BLaER1 (cell line): ENCODE results near the gene EYS.
"Not testable (repeated sequence)": the region's sequence is repeated elsewhere in the genome, so short reads cannot be mapped to it uniquely, and the experiment has no call there.

Experiments
- H3K27ac ChIP-seq: shearing (Covaris generic); formaldehyde crosslinking; 2 replicates; pipeline ENCODE4 v1.8.1; 2022
- H3K27me3 ChIP-seq: shearing (Covaris generic); formaldehyde crosslinking; 2 replicates; pipeline ENCODE4 v1.8.1; 2022
- H3K36me3 ChIP-seq: shearing (Covaris generic); formaldehyde crosslinking; 2 replicates; pipeline ENCODE4 v1.8.1; 2022
- H3K4me1 ChIP-seq: shearing (Covaris generic); formaldehyde crosslinking; 2 replicates; pipeline ENCODE4 v1.8.1; 2022
- H3K4me2 ChIP-seq: shearing (Covaris generic); formaldehyde crosslinking; 2 replicates; pipeline ENCODE4 v1.8.1; 2022
- H3K4me3 ChIP-seq: shearing (Covaris generic); formaldehyde crosslinking; 2 replicates; pipeline ENCODE4 v1.8.1; 2022
- H3K9ac ChIP-seq: shearing (Covaris generic); formaldehyde crosslinking; 2 replicates; pipeline ENCODE4 v1.8.1; 2022
- H3K9me3 ChIP-seq: shearing (Covaris generic); formaldehyde crosslinking; 2 replicates; pipeline ENCODE4 v1.8.1; 2022
- H4K20me1 ChIP-seq: shearing (Covaris generic); formaldehyde crosslinking; 2 replicates; pipeline ENCODE4 v1.8.1; 2022
- Cebpa-rat ChIP-seq: shearing (Covaris generic); IDR thresholded peaks from 2 replicates; pipeline ENCODE4 v1.8.1; 2022

The EYS gene

GRCh38 chr6:64034910-64035655 is 1671.9 kb downstream of the EYS start:
- no peaks in the 10 kb centered on the region for H3K36me3 ChIP-seq
- no peaks in the 10 kb centered on the region for H3K4me1 ChIP-seq
- H3K9me3 ChIP-seq, result peaks cover 12% of the 10 kb centered on the region
- no peak overlapping the region for H3K4me2 ChIP-seq
- H3K4me3 ChIP-seq, result no peak overlapping the region
- no peak overlapping the region for H3K9ac ChIP-seq
- no peak for TF ChIP-seq Cebpa-rat
- no peaks in the 10 kb centered on the region for H4K20me1 ChIP-seq
- H3K27ac ChIP-seq, result no peak overlapping the region
- H3K27me3 ChIP-seq, result no peaks in the 10 kb centered on the region

DNA sequence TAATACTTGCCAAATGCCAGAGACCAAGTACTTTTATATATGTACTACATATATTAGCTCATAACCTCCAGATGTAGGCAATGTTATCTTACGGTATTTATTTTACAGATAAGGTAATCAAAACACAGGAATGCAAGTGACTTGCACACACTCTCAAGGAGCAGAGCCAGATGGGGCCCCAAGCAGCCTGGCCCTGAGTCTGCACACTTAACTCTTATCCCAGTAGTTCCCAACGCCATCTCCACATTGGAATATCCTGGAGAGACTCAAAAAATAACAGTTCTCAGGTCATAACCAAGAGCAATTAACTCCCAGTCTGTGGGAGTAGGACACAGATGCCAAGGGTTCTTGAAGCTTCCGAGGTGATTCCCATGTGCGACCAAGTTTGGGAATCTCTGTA is 1672.7 kb downstream of the EYS start:
- H3K27ac ChIP-seq, result no peak overlapping the region

GRCh38 chr6:64030950-64031618 is 1675.9 kb downstream of the EYS start:
- H3K27me3 ChIP-seq, H3K9ac ChIP-seq, H3K4me3 ChIP-seq, H3K27ac ChIP-seq, H3K36me3 ChIP-seq, H3K4me2 ChIP-seq, H4K20me1 ChIP-seq, H3K4me1 ChIP-seq: not testable (repeated sequence)
- peaks cover 12% of the 10 kb centered on the region for H3K9me3 ChIP-seq

More for the DNA sequence above, 1672.7 kb downstream of the EYS start:
- Histone ChIP-seq H3K4me2 (no peak overlapping the region), H4K20me1 (no peaks in the 10 kb centered on the region), H3K27me3 (no peaks in the 10 kb centered on the region), H3K9ac (no peak overlapping the region), H3K36me3 (no peaks in the 10 kb centered on the region), H3K4me3 (no peak overlapping the region), H3K9me3 (peaks cover 12% of the 10 kb centered on the region), H3K4me1 (no peaks in the 10 kb centered on the region)
- TF ChIP-seq Cebpa-rat, result no peak

- Histone ChIP-seq H3K4me2 (no peak overlapping the region), H3K9me3 (peaks cover 15% of the 10 kb centered on the region), H3K9ac (no peak overlapping the region), H4K20me1 (no peaks in the 10 kb centered on the region), H3K27me3 (no peaks in the 10 kb centered on the region), H3K36me3 (no peaks in the 10 kb centered on the region), H3K4me1 (no peaks in the 10 kb centered on the region), H3K4me3 (no peak overlapping the region), H3K27ac (no peak overlapping the region)
- no peak for TF ChIP-seq Cebpa-rat
These were observed 1683.3 kb downstream of the EYS start for GRCh38 chr6:64023693-64024092.

DNA sequence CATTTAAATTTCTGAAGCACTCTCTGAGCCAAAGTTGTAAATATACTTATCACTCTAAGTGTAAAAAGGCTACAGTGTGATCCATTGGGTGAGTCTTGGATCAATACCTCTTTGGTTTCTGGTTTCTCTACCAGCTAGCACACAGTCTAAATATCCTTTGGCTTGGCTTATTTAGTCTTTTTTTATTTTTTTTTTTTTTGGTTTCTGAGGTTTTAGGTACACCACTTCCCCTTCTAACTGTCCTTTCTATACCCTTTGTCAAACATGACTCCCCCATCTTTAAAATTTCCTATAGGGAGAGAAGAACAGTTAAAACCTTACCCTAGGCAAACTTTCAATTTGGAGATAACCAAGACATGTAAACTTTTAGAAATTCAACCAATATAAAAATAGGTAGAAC is 1692.4 kb downstream of the EYS start:
- Histone ChIP-seq H3K4me2 (peak overlapping the region; percentile 52), H3K9ac (no peak overlapping the region), H3K4me1 (peaks cover 44% of the 10 kb centered on the region)

GRCh38 chr6:64013011-64013410 is 1694.0 kb downstream of the EYS start:
- H3K4me3 ChIP-seq, result no peak overlapping the region
- no peaks in the 10 kb centered on the region for H3K9me3 ChIP-seq
- TF ChIP-seq Cebpa-rat, result no peak
- H3K27me3 ChIP-seq, result no peaks in the 10 kb centered on the region
- no peak overlapping the region for H3K27ac ChIP-seq
- H3K9ac ChIP-seq, result no peak overlapping the region
- peak overlapping the region; percentile 8; the same call in 1 of the 2 replicates for H3K4me2 ChIP-seq
- no peaks in the 10 kb centered on the region for H3K36me3 ChIP-seq
- no peaks in the 10 kb centered on the region for H4K20me1 ChIP-seq
- H3K4me1 ChIP-seq, result peaks cover 48% of the 10 kb centered on the region

More for the DNA sequence above, 1692.4 kb downstream of the EYS start:
- no peak overlapping the region for H3K4me3 ChIP-seq
- no peaks in the 10 kb centered on the region for H3K9me3 ChIP-seq
- H3K36me3 ChIP-seq, result no peaks in the 10 kb centered on the region
- no peaks in the 10 kb centered on the region for H3K27me3 ChIP-seq
- H3K27ac ChIP-seq, result no peak overlapping the region
- no peaks in the 10 kb centered on the region for H4K20me1 ChIP-seq
- TF ChIP-seq Cebpa-rat, result no peak

GRCh38 chr6:64012351-64013001 is 1694.5 kb downstream of the EYS start:
- Histone ChIP-seq H3K27ac (no peak overlapping the region), H3K27me3 (no peaks in the 10 kb centered on the region), H3K4me3 (no peak overlapping the region), H3K9me3 (no peaks in the 10 kb centered on the region), H4K20me1 (no peaks in the 10 kb centered on the region), H3K4me2 (peak overlapping the region; percentile 8; the same call in 1 of the 2 replicates), H3K4me1 (peaks cover 48% of the 10 kb centered on the region), H3K9ac (no peak overlapping the region), H3K36me3 (no peaks in the 10 kb centered on the region)
- TF ChIP-seq Cebpa-rat, result no peak

- Histone ChIP-seq H3K4me1 (peaks cover 48% of the 10 kb centered on the region), H3K4me2 (peak overlapping the region; percentile 69), H3K36me3 (no peaks in the 10 kb centered on the region), H4K20me1 (no peaks in the 10 kb centered on the region), H3K9ac (no peak overlapping the region), H3K4me3 (no peak overlapping the region), H3K9me3 (no peaks in the 10 kb centered on the region), H3K27ac (no peak overlapping the region), H3K27me3 (no peaks in the 10 kb centered on the region)
- no peak for TF ChIP-seq Cebpa-rat
These were observed 1696.4 kb downstream of the EYS start for GRCh38 chr6:64010666-64011065.

DNA sequence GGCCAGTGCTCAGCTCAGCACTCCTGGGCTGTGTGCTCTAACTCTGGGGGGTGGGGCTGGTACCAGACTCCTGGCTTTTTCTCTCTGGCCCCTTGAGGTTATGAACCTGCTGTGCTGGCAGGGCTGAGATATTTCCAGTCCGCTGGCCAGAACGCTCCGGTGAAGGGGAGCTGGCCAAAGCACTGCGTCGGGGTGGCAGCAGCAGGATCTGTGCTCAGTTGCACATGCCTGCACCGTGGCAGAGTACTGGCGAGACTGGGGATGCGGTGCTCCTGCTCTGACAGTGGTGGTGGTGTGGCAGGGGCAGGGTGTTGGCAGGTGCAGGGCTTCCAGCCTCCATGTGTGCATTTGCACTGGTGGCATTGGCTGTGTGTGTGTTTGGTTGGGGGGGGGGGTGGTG is 1697.0 kb downstream of the EYS start:
- H3K4me2 ChIP-seq, result peak overlapping the region; percentile 69
- H4K20me1 ChIP-seq, result no peaks in the 10 kb centered on the region
- no peaks in the 10 kb centered on the region for H3K36me3 ChIP-seq
- H3K4me3 ChIP-seq, result no peak overlapping the region
- H3K9ac ChIP-seq, result no peak overlapping the region
- H3K9me3 ChIP-seq, result peaks cover under 1% of the 10 kb centered on the region; the same call in 1 of the 2 replicates
- no peak overlapping the region for H3K27ac ChIP-seq
- peaks cover 47% of the 10 kb centered on the region for H3K4me1 ChIP-seq
- no peak for TF ChIP-seq Cebpa-rat
- no peaks in the 10 kb centered on the region for H3K27me3 ChIP-seq

- Histone ChIP-seq H3K36me3 (no peaks in the 10 kb centered on the region), H3K4me3 (no peak overlapping the region), H3K9me3 (peaks cover 7% of the 10 kb centered on the region), H3K27me3 (no peaks in the 10 kb centered on the region), H3K4me2 (no peak overlapping the region), H3K27ac (no peak overlapping the region), H3K9ac (no peak overlapping the region), H3K4me1 (peaks cover 20% of the 10 kb centered on the region), H4K20me1 (no peaks in the 10 kb centered on the region)
- no peak for TF ChIP-seq Cebpa-rat
These were observed 1700.8 kb downstream of the EYS start for GRCh38 chr6:64006246-64006645.
